HepG2 (cell line): ENCODE measurements around the gene PODXL. TPM values are rescaled to one million over a fixed set of nuclear protein-coding genes. Genes with fewer than 3 reads are reported as not detected.
A peak's percentile ranks its signal among the peaks of the same experiment; 100 is the strongest.

ENCODE experiments used
- AHR ChIP-seq: IDR thresholded peaks from 2 replicates; pipeline ENCODE4 v1.6.1; 2018; ENCODE audit warnings: missing genetic modification reagents, missing compliant biosample characterization
- ARHGAP35 ChIP-seq: sonication (generic); formaldehyde crosslinking; IDR thresholded peaks from 2 replicates; pipeline ENCODE4 v1.9.0; 2022; ENCODE audit warnings: mild to moderate bottlenecking, inconsistent platforms, moderate library complexity, missing genetic modification reagents, borderline replicate concordance
- ARNTL ChIP-seq: sonication (generic); formaldehyde crosslinking; IDR thresholded peaks from 2 replicates; pipeline ENCODE4 v1.4.0; 2020; ENCODE audit warnings: mild to moderate bottlenecking, missing genetic modification reagents
- DRAP1 ChIP-seq: IDR thresholded peaks from 2 replicates; pipeline ENCODE4 v1.6.1; 2016; ENCODE audit warnings: missing genetic modification reagents, missing compliant biosample characterization
- E2F2 ChIP-seq: sonication (generic); formaldehyde crosslinking; IDR thresholded peaks from 2 replicates; pipeline ENCODE4 v1.4.0; 2020; ENCODE audit warnings: missing genetic modification reagents, borderline replicate concordance
- IRX3 ChIP-seq: sonication (generic); formaldehyde crosslinking; IDR thresholded peaks from 2 replicates; pipeline ENCODE4 v1.8.1; 2023; ENCODE audit warnings: mild to moderate bottlenecking, low read depth, missing genetic modification reagents, borderline replicate concordance
- JUND ChIP-seq: sonication (generic); formaldehyde crosslinking; IDR thresholded peaks from 2 replicates; pipeline ENCODE4 v1.8.0; 2022; ENCODE audit warnings: mild to moderate bottlenecking, missing genetic modification reagents
- KLF12 ChIP-seq: sonication (generic); formaldehyde crosslinking; IDR thresholded peaks from 2 replicates; pipeline ENCODE4 v1.4.0; 2020; ENCODE audit warnings: missing genetic modification reagents, borderline replicate concordance
- NR1H2 ChIP-seq: sonication (generic); formaldehyde crosslinking; IDR thresholded peaks from 2 replicates; pipeline ENCODE4 v1.8.1; 2022; ENCODE audit warnings: low read depth, missing genetic modification reagents, borderline replicate concordance
- SALL1 ChIP-seq: sonication (generic); formaldehyde crosslinking; IDR thresholded peaks from 2 replicates; pipeline ENCODE4 v1.8.0; 2022; ENCODE audit warnings: mild to moderate bottlenecking, missing genetic modification reagents
- SMAD3 ChIP-seq: sonication (generic); formaldehyde crosslinking; IDR thresholded peaks from 2 replicates; pipeline ENCODE4 v1.4.0; 2020; ENCODE audit warnings: missing genetic modification reagents
- SP4 ChIP-seq: sonication (generic); formaldehyde crosslinking; IDR thresholded peaks from 2 replicates; pipeline ENCODE4 v1.8.1; 2023; ENCODE audit warnings: mild to moderate bottlenecking, missing genetic modification reagents
- STAG1 ChIP-seq: sonication (generic); formaldehyde crosslinking; IDR thresholded peaks from 2 replicates; pipeline ENCODE4 v1.4.0; 2020; ENCODE audit warnings: missing genetic modification reagents
- TARDBP ChIP-seq: sonication (generic); formaldehyde crosslinking; IDR thresholded peaks from 2 replicates; pipeline ENCODE4 v1.8.0; 2022; ENCODE audit warnings: mild to moderate bottlenecking, missing genetic modification reagents
- ZMYM2 ChIP-seq: sonication (generic); formaldehyde crosslinking; IDR thresholded peaks from 2 replicates; pipeline ENCODE4 v1.8.0; 2022; ENCODE audit warnings: mild to moderate bottlenecking, missing genetic modification reagents
- ZNF256 ChIP-seq: sonication (generic); formaldehyde crosslinking; conservative IDR thresholded peaks from 2 replicates; pipeline ENCODE4 v1.4.0; 2020; ENCODE audit warnings: missing genetic modification reagents
- ZNF331 ChIP-seq: sonication (generic); formaldehyde crosslinking; IDR thresholded peaks from 2 replicates; pipeline ENCODE4 v1.4.0; 2020; ENCODE audit warnings: missing genetic modification reagents
- ZNF44 ChIP-seq: sonication (generic); formaldehyde crosslinking; IDR thresholded peaks from 2 replicates; pipeline ENCODE4 v1.5.1; 2020; ENCODE audit warnings: mild to moderate bottlenecking, missing genetic modification reagents
- ZNF512B ChIP-seq: sonication (generic); formaldehyde crosslinking; IDR thresholded peaks from 2 replicates; pipeline ENCODE4 v1.5.1; 2020; ENCODE audit warnings: missing genetic modification reagents, mild to moderate bottlenecking, borderline replicate concordance
- ZNF563 ChIP-seq: sonication (generic); formaldehyde crosslinking; IDR thresholded peaks from 2 replicates; pipeline ENCODE4 v1.8.0; 2022; ENCODE audit warnings: mild to moderate bottlenecking, moderate library complexity, missing genetic modification reagents
- ZNF720 ChIP-seq: sonication (generic); formaldehyde crosslinking; IDR thresholded peaks from 2 replicates; pipeline ENCODE4 v1.4.0; 2020; ENCODE audit warnings: missing genetic modification reagents
- ZNF891 ChIP-seq: sonication (generic); formaldehyde crosslinking; IDR thresholded peaks from 2 replicates; pipeline ENCODE4 v1.5.0; 2020; ENCODE audit warnings: mild to moderate bottlenecking, missing genetic modification reagents
- ZSCAN25 ChIP-seq: sonication (generic); formaldehyde crosslinking; IDR thresholded peaks from 2 replicates; pipeline ENCODE4 v1.8.0; 2022; ENCODE audit warnings: mild to moderate bottlenecking, missing genetic modification reagents
- polyA plus RNA-seq, 8 experiments: library from polyadenylated mRNA; depleted of rRNA in 3 of 8; stranded (reverse) in 7 of 8; unstranded in 1 of 8; fragments of >200 nt; fragmentation: Illumina TruSeq in 4 of 8; extraction: Trizol in 4 of 8; gene quantifications; 2 replicates each; pipeline versions ENCODE4 v1.2.1 to v1.2.3, GENCODE V29; 2011 to 2016; ENCODE audit warnings: low read depth in 4 of 8, missing spikeins in 1 of 8, mixed read lengths in 1 of 8; ENCODE audit not compliant: insufficient read depth in 1 of 8
- total RNA-seq, 5 experiments: library from RNA; depleted of rRNA; stranded (reverse); fragments of >200 nt; fragmentation: Illumina TruSeq; extraction: Trizol; gene quantifications; 2 replicates each; pipeline ENCODE4 v1.2.3, GENCODE V29; 2016; ENCODE audit warnings: low read depth in 1 of 5
- TF ChIP-seq, protein P1 (sequence below): fragments of 450-650 bp; IDR thresholded peaks from 2 replicates; pipeline ENCODE4 v1.6.1; 2016

The PODXL gene
- total and polyA plus RNA-seq, 2 of the 13 experiments (the other 11 are each of a cell fraction or from before 2014, with no cell fraction given): 0.22 to 0.54 TPM

DNA sequence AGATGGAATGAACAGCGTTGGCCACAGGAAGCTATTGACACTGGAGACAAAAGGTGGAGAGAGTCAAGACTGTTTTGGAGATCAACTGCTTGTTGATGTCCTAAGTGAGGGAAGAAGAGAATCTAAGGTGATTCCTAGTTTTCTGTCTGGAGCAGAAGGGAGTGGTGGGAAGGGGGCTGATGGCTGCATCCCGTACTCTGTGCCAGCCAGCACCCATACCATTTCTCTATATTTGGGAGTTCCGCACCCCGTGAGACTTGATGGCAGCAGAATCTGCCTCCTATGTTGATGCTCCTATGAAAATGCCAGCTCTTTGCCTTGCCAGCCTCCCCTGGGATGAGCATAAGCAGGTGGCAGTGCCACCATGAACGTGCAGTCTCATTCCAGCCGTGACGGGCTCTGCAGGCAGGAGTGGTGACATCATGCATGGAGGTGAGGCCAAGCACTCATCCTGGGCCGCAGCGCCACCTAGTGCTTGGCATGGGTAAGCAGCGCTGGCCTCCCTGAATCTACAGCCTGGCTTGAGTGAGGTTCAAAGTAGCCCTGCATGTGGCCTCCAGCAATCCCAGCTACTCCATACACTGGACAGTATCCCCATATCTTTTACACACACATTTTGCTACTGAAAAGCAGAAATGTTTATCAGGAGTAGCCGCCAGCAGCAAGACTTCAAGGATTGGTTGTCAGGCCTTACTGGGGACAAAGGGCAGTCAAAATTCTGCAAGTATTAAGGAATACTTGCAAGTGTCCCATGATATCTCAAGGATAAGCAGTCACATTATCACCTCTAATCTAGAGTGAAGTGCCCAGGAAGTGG lies 43.0 kb downstream of the PODXL start (continued):
- TF ChIP-seq AHR (CRISPR knock-in tag) (peak; percentile 37; the same call in 1 of the 2 replicates), TARDBP (CRISPR knock-in tag) (no peak), IRX3 (CRISPR knock-in tag) (no peak), ZMYM2 (CRISPR knock-in tag) (no peak), NR1H2 (CRISPR knock-in tag) (no peak), ZNF256 (CRISPR knock-in tag) (no peak), ZNF563 (CRISPR knock-in tag) (no peak), ZNF44 (no peak), ARNTL (CRISPR knock-in tag) (no peak), ZSCAN25 (CRISPR knock-in tag) (no peak), ZNF512B (CRISPR knock-in tag) (peak; percentile 66; the same call in 1 of the 2 replicates), JUND (peak; percentile 87), DRAP1 (CRISPR knock-in tag) (peak; percentile 31; the same call in 1 of the 2 replicates), KLF12 (CRISPR knock-in tag) (no peak), SALL1 (CRISPR knock-in tag) (peak; percentile 65; the same call in 1 of the 2 replicates), ARHGAP35 (CRISPR knock-in tag) (peak; percentile 40; the same call in 1 of the 2 replicates), SP4 (CRISPR knock-in tag) (0 out of 2 replicates have a peak, but pooled peaks have one; percentile 42), E2F2 (CRISPR knock-in tag) (no peak), ZNF331 (CRISPR knock-in tag) (peak; percentile 65; the same call in 1 of the 2 replicates), STAG1 (CRISPR knock-in tag) (peak; percentile 94), ZNF720 (CRISPR knock-in tag) (no peak), SMAD3 (CRISPR knock-in tag) (no peak), ZNF891 (CRISPR knock-in tag) (0 out of 2 replicates have a peak, but pooled peaks have one; percentile 25)
- TF ChIP-seq, protein P1, sequence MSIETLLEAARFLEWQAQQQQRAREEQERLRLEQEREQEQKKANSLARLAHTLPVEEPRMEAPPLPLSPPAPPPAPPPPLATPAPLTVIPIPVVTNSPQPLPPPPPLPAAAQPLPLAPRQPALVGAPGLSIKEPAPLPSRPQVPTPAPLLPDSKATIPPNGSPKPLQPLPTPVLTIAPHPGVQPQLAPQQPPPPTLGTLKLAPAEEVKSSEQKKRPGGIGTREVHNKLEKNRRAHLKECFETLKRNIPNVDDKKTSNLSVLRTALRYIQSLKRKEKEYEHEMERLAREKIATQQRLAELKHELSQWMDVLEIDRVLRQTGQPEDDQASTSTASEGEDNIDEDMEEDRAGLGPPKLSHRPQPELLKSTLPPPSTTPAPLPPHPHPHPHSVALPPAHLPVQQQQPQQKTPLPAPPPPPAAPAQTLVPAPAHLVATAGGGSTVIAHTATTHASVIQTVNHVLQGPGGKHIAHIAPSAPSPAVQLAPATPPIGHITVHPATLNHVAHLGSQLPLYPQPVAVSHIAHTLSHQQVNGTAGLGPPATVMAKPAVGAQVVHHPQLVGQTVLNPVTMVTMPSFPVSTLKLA: no peak
